SK-N-SH (cell line): Measurements from ENCODE around the gene PTPN12. TPM values are rescaled to one million over a fixed set of nuclear protein-coding genes. Genes with fewer than 3 reads are reported as not detected.
A peak's percentile ranks its signal among the peaks of the same experiment; 100 is the strongest.

Experiments used
- CTCF ChIA-PET: fragments of 300-600, 350-600 bp; formaldehyde crosslinking; extraction: SDS; loops from one replicate; lab custom pipeline; 2021; lab: Yijun Ruan, JAX
- POLR2A ChIA-PET: fragments of 350-600 bp; sonication (Branson Sonifier 250); formaldehyde crosslinking; extraction: SDS; loops from one replicate; lab custom pipeline; 2020; ENCODE audit warnings: antibody characterized with exemption, inconsistent platforms; lab: Yijun Ruan, JAX
- DNase-seq: peaks from one replicate; pipeline ENCODE4 v3.0.0; 2012
- H2AFZ ChIP-seq: fragments of 200-600 bp; sonication (generic); 2 replicates; pipeline ENCODE4 v1.8.1; 2016; ENCODE audit warnings: antibody characterized with exemption, mild to moderate bottlenecking, low read depth
- H3F3A ChIP-seq: fragments of 200-600 bp; sonication (generic); replicated peaks from 2 replicates; pipeline ENCODE3; 2016; ENCODE audit warnings: antibody characterized with exemption, mild to moderate bottlenecking; ENCODE audit not compliant: insufficient read depth
- H3K27ac ChIP-seq, 2 experiments: fragments of 200-500 bp in 1 of 2; fragments of 200-600 bp in 1 of 2; sonication (Bioruptor generic) in 1 of 2; sonication (generic), shearing (Covaris generic) in 1 of 2; 2 replicates each; pipeline versions ENCODE4 v1.5.1 to v1.6.1; 2014 to 2016; ENCODE audit warnings: low read depth in 2 of 2, inconsistent platforms in 1 of 2, low read length in 1 of 2, mild to moderate bottlenecking in 1 of 2, mixed read lengths in 1 of 2
- H3K27me3 ChIP-seq: fragments of 200-600 bp; sonication (generic), shearing (Covaris generic); 2 replicates; pipeline ENCODE4 v1.6.1; 2016; ENCODE audit warnings: mixed run types; ENCODE audit not compliant: insufficient read depth
- H3K36me3 ChIP-seq, 2 experiments: fragments of 200-500 bp in 1 of 2; fragments of 200-600 bp in 1 of 2; sonication (Bioruptor generic) in 1 of 2; sonication (generic) in 1 of 2; replicated peaks in 1 of 2; 2 replicates each; pipeline versions ENCODE3 to v1.5.1; 2014 to 2016; ENCODE audit warnings: low read length in 1 of 2, mild to moderate bottlenecking in 1 of 2; ENCODE audit not compliant: insufficient read depth in 2 of 2, control insufficient read depth in 1 of 2
- H3K4me1 ChIP-seq, 2 experiments: fragments of 200-500 bp in 1 of 2; fragments of 200-600 bp in 1 of 2; sonication (Bioruptor generic) in 1 of 2; sonication (generic), shearing (Covaris generic) in 1 of 2; 2 replicates each; pipeline versions ENCODE4 v1.5.1 to v1.6.1; 2014 to 2016; ENCODE audit warnings: low read depth in 1 of 2, low read length in 1 of 2, mixed run types in 1 of 2; ENCODE audit not compliant: insufficient read depth in 2 of 2, control insufficient read depth in 1 of 2
- H3K4me2 ChIP-seq: fragments of 200-600 bp; sonication (generic), shearing (Covaris generic); 2 replicates; pipeline ENCODE4 v1.6.1; 2017; ENCODE audit warnings: mixed run types
- H3K4me3 ChIP-seq, 2 experiments: fragments of 200-500 bp in 1 of 2; fragments of 200-600 bp in 1 of 2; sonication (Bioruptor generic) in 1 of 2; sonication (generic), shearing (Covaris generic) in 1 of 2; 2 replicates each; pipeline versions ENCODE4 v1.5.1 to v1.8.1; 2014 to 2016; ENCODE audit warnings: low read depth in 2 of 2, inconsistent platforms in 1 of 2, low read length in 1 of 2, mild to moderate bottlenecking in 1 of 2, mixed read lengths in 1 of 2, moderate library complexity in 1 of 2
- H3K79me2 ChIP-seq: fragments of 200-600 bp; sonication (generic); 2 replicates; pipeline ENCODE4 v1.8.1; 2017; ENCODE audit warnings: mild to moderate bottlenecking; ENCODE audit not compliant: insufficient read depth
- H3K9ac ChIP-seq: fragments of 200-600 bp; sonication (generic); 2 replicates; pipeline ENCODE4 v1.6.1; 2017; ENCODE audit warnings: mixed run types
- H3K9me2 ChIP-seq: fragments of 200-600 bp; sonication (generic); 2 replicates; pipeline ENCODE4 v1.6.1; 2017; ENCODE audit warnings: mixed run types
- H3K9me3 ChIP-seq: fragments of 200-600 bp; sonication (generic); 2 replicates; pipeline ENCODE4 v1.6.1; 2017; ENCODE audit warnings: mixed run types, mild to moderate bottlenecking, moderate library complexity
- H4K20me1 ChIP-seq: fragments of 200-600 bp; sonication (generic); 2 replicates; pipeline ENCODE4 v1.6.1; 2017; ENCODE audit warnings: mild to moderate bottlenecking, mixed run types; ENCODE audit not compliant: insufficient read depth
- EP300 ChIP-seq, 2 experiments: IDR thresholded peaks; 2 replicates each; pipeline versions ENCODE4 v1.4.0 to v1.6.1; 2012; ENCODE audit warnings: borderline replicate concordance in 1 of 2, low read depth in 1 of 2, low read length in 1 of 2
- EZH2phosphoT487 ChIP-seq: fragments of 200-600 bp; sonication (generic); IDR thresholded peaks from 2 replicates; pipeline ENCODE4 v1.6.1; 2017; ENCODE audit warnings: low read depth, mixed run types, mild to moderate bottlenecking, antibody characterized with exemption, moderate library complexity, borderline replicate concordance
- IRF3 ChIP-seq: fragments of 150-350 bp; IDR thresholded peaks from 2 replicates; pipeline ENCODE4 v1.6.1; 2016; ENCODE audit warnings: mild to moderate bottlenecking, low read depth, low read length
- MXI1 ChIP-seq: IDR thresholded peaks from 2 replicates; pipeline ENCODE4 v1.6.1; 2012; ENCODE audit warnings: mild to moderate bottlenecking, low read depth, low read length, improper control_type of control experiment
- NRF1 ChIP-seq: IDR thresholded peaks from 2 replicates; pipeline ENCODE4 v1.6.1; 2012; ENCODE audit warnings: low read depth, mild to moderate bottlenecking, low read length
- PBX3 ChIP-seq: IDR thresholded peaks from 2 replicates; pipeline ENCODE4; 2012
- RAD21 ChIP-seq: IDR thresholded peaks from 2 replicates; pipeline ENCODE4 v1.6.1; 2012; ENCODE audit warnings: mild to moderate bottlenecking, low read length
- RFX5 ChIP-seq: IDR thresholded peaks from 2 replicates; pipeline ENCODE4 v1.6.1; 2012; ENCODE audit warnings: mild to moderate bottlenecking, improper control_type of control experiment, low read length
- RXRA ChIP-seq: IDR thresholded peaks from 2 replicates; pipeline ENCODE4 v1.4.0; 2012; ENCODE audit warnings: low read depth, mild to moderate bottlenecking, borderline replicate concordance
- SMC3 ChIP-seq: IDR thresholded peaks from 2 replicates; pipeline ENCODE4 v1.6.1; 2012; ENCODE audit warnings: low read depth, low read length, improper control_type of control experiment
- TCF12 ChIP-seq: IDR thresholded peaks from 2 replicates; pipeline ENCODE4 v1.4.0; 2012
- YY1 ChIP-seq: IDR thresholded peaks from 2 replicates; pipeline ENCODE4 v1.4.0; 2012; ENCODE audit warnings: low read depth, mild to moderate bottlenecking
- WGBS: methylation state at CpG from one replicate; pipeline ENCODE4 v1.1.6; 2017; ENCODE audit warnings: low lambda C conversion rate; 5-methylcytosine and 5-hydroxymethylcytosine counted together
- polyA plus RNA-seq, 3 experiments: library from polyadenylated mRNA; depleted of rRNA; stranded (reverse); fragments of >200 nt; gene quantifications; 2 replicates each; pipeline ENCODE4 v1.2.3, GENCODE V29; 2012
- TF ChIP-seq, protein P1 (sequence below): fragments of 200-600 bp; sonication (generic); IDR thresholded peaks from 2 replicates; pipeline ENCODE4 v1.6.1; 2017; ENCODE audit warnings: antibody characterized with exemption, mild to moderate bottlenecking, moderate library complexity
- TF ChIP-seq, protein P2 (sequence below): IDR thresholded peaks from 2 replicates; pipeline ENCODE4 v1.4.0; 2012; ENCODE audit warnings: low read depth, borderline replicate concordance

Gene PTPN12
- polyA plus RNA-seq, 1 of the 3 experiments (the other 2 are of a cell fraction) = 23.3 TPM

DNA sequence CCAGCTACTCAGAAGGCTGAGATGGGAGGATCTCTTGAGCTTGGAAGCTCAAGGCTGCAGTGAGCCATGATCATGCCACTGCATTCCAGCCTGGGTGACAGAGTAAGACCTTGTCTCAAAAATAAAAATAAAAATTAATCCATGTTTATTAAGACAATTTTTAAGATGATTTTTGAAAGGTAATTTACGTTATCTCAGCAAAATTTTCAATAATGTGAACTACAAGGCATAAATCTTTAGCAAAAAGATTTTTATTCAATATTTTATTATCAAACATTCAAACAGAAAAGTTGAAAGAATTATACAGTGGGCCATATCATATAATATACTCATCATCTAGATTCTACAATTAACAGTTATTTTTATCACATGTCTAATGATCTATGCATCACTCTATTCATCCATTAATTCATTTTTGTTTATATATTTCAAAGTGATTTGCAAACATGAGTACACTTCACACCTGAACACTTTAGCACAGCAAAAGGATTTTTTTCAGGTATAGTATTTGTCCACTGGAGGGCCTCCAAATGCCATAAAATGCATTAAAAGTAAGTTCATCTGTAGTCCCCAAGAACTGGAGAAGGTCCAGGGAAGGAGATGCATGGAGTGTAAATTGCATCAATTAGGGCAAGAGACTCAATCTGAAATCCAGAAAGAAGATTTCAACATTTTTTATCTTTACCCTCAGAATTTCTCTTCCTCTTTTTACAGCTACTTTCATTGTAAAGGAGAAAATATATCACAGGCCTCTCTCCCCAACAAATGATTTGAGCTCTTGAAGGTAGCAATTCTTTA, 120.5 kb downstream of the PTPN12 start:
- Histone ChIP-seq H4K20me1 (no peaks in the 10 kb centered on the region), H3K9me2 (no peaks in the 10 kb centered on the region), H2AFZ (no peak overlapping the region), H3K9ac (no peak overlapping the region), H3K36me3 (peaks cover 3 to 56% of the 10 kb centered on the region in 2 experiments), H3K79me2 (no peaks in the 10 kb centered on the region), H3K9me3 (no peaks in the 10 kb centered on the region), H3K4me1 (no peaks in the 10 kb centered on the region), H3K4me2 (no peak overlapping the region)
- CTCF ChIA-PET = interaction anchor here (0.6 to 15.2 kb wide), 49 partner anchors 7 to 1172 kb away, joined by 3 to 392 read pairs (median 4); partner anchors contain the start of genes PHTF2, RSBN1L and TMEM60
- DNase-seq = peak; percentile 64
- 52% methylated on average over 1 of the region's 1 CpG for WGBS
- POLR2A ChIA-PET = interaction anchor here (1.3 kb wide), 1 partner anchor 38 kb away, joined by 3 read pairs; the partner anchor contains the start of gene RSBN1L
- TF ChIP-seq MXI1 = no peak
- TF ChIP-seq RAD21 = peak; percentile 96
- TF ChIP-seq YY1 = no peak
- no peak for TF ChIP-seq IRF3
- TF ChIP-seq RFX5 = peak; percentile 16; the same call in 1 of the 2 replicates
- peak; percentile 92 for TF ChIP-seq SMC3
- no peak for TF ChIP-seq EZH2phosphoT487
- no peak for TF ChIP-seq TCF12
- TF ChIP-seq EP300 (IDR thresholded peaks at IDR 0.05; ENCODE audit: borderline replicate concordance in 1 of 2, low read depth in 1 of 2, low read length in 1 of 2) = no peak
- TF ChIP-seq, protein P1, sequence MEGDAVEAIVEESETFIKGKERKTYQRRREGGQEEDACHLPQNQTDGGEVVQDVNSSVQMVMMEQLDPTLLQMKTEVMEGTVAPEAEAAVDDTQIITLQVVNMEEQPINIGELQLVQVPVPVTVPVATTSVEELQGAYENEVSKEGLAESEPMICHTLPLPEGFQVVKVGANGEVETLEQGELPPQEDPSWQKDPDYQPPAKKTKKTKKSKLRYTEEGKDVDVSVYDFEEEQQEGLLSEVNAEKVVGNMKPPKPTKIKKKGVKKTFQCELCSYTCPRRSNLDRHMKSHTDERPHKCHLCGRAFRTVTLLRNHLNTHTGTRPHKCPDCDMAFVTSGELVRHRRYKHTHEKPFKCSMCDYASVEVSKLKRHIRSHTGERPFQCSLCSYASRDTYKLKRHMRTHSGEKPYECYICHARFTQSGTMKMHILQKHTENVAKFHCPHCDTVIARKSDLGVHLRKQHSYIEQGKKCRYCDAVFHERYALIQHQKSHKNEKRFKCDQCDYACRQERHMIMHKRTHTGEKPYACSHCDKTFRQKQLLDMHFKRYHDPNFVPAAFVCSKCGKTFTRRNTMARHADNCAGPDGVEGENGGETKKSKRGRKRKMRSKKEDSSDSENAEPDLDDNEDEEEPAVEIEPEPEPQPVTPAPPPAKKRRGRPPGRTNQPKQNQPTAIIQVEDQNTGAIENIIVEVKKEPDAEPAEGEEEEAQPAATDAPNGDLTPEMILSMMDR = peak; percentile 88
- TF ChIP-seq RXRA = no peak
- TF ChIP-seq PBX3 = no peak
- TF ChIP-seq, protein P2, sequence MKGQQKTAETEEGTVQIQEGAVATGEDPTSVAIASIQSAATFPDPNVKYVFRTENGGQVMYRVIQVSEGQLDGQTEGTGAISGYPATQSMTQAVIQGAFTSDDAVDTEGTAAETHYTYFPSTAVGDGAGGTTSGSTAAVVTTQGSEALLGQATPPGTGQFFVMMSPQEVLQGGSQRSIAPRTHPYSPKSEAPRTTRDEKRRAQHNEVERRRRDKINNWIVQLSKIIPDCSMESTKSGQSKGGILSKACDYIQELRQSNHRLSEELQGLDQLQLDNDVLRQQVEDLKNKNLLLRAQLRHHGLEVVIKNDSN = no peak
- TF ChIP-seq NRF1 = no peak
- TF ChIP-seq, all 33 proteins: peak for 4
- no peaks in the 10 kb centered on the region for H3K27me3 ChIP-seq
- no peak overlapping the region for H3K4me3 ChIP-seq
- H3K27ac ChIP-seq = no peak overlapping the region
- H3F3A ChIP-seq = peaks cover 19% of the 10 kb centered on the region
